GM23248 (cell line): Measurements from ENCODE around the gene TMC8. TPM values are rescaled to one million over a fixed set of nuclear protein-coding genes. Genes with fewer than 3 reads are reported as not detected.

ENCODE experiments used
- DNase-seq: peaks from one replicate; pipeline ENCODE4 v3.0.0-alpha.2; 2015
- H2AFZ ChIP-seq: fragments of 200-600 bp; sonication (generic); 2 replicates; pipeline ENCODE4 v1.6.1; 2016; ENCODE audit warnings: antibody characterized with exemption
- H3F3A ChIP-seq: fragments of 200-600 bp; sonication (generic); 2 replicates; pipeline ENCODE4 v1.6.1; 2016; ENCODE audit warnings: mild to moderate bottlenecking, antibody characterized with exemption, mixed run types; ENCODE audit not compliant: insufficient read depth
- H3K27ac ChIP-seq: fragments of 200-600 bp; sonication (generic); 2 replicates; pipeline ENCODE4 v1.5.1; 2016; ENCODE audit warnings: mild to moderate bottlenecking
- H3K27me3 ChIP-seq: fragments of 200-600 bp; sonication (generic); replicated peaks from 2 replicates; pipeline ENCODE4 v1.6.1; 2016; ENCODE audit warnings: mild to moderate bottlenecking; ENCODE audit not compliant: insufficient read depth
- H3K36me3 ChIP-seq: fragments of 200-600 bp; sonication (generic); 2 replicates; pipeline ENCODE4 v1.6.1; 2016; ENCODE audit warnings: low read depth, mild to moderate bottlenecking
- H3K4me1 ChIP-seq: fragments of 200-600 bp; sonication (generic); 2 replicates; pipeline ENCODE4 v1.6.1; 2016; ENCODE audit warnings: mild to moderate bottlenecking; ENCODE audit not compliant: insufficient read depth
- H3K4me2 ChIP-seq: fragments of 200-600 bp; sonication (generic); one replicate; pipeline ENCODE4 v1.6.1; 2016; ENCODE audit warnings: mild to moderate bottlenecking; ENCODE audit not compliant: unreplicated experiment
- H3K4me3 ChIP-seq: fragments of 200-600 bp; sonication (generic); 2 replicates; pipeline ENCODE4 v1.5.1; 2016; ENCODE audit warnings: mild to moderate bottlenecking
- H3K79me2 ChIP-seq: fragments of 200-600 bp; sonication (generic); 2 replicates; pipeline ENCODE4 v1.6.1; 2016; ENCODE audit warnings: mild to moderate bottlenecking; ENCODE audit not compliant: insufficient read depth
- H3K9ac ChIP-seq: fragments of 200-600 bp; sonication (generic); 2 replicates; pipeline ENCODE4 v1.6.1; 2016; ENCODE audit warnings: mild to moderate bottlenecking
- H3K9me2 ChIP-seq: fragments of 200-600 bp; sonication (generic); 2 replicates; pipeline ENCODE4 v1.6.1; 2016; ENCODE audit warnings: mixed run types, mild to moderate bottlenecking, moderate library complexity; ENCODE audit not compliant: insufficient read depth
- H3K9me3 ChIP-seq: fragments of 200-600 bp; sonication (generic); one replicate; pipeline ENCODE4 v1.6.1; 2017; ENCODE audit warnings: low read depth
- H4K20me1 ChIP-seq: fragments of 200-600 bp; sonication (generic); 2 replicates; pipeline ENCODE4 v1.6.0; 2016; ENCODE audit not compliant: insufficient read depth
- EZH2 ChIP-seq: fragments of 200-600 bp; sonication (generic); IDR thresholded peaks from 2 replicates; pipeline ENCODE4 v1.6.1; 2018; ENCODE audit warnings: antibody characterized with exemption, mild to moderate bottlenecking; ENCODE audit not compliant: insufficient read depth, poor library complexity, severe bottlenecking
- EZH2phosphoT487 ChIP-seq: fragments of 200-600 bp; sonication (generic); IDR thresholded peaks from 2 replicates; pipeline ENCODE4 v1.6.1; 2018; ENCODE audit warnings: antibody characterized with exemption, moderate library complexity, mild to moderate bottlenecking, low read depth; ENCODE audit not compliant: insufficient read depth
- WGBS, 2 experiments: methylation state at CpG; one replicate each; pipeline ENCODE4 v1.1.6; 2015 to 2017; ENCODE audit warnings: low lambda C conversion rate in 2 of 2, low coverage in 1 of 2; ENCODE audit errors: missing lambda C conversion rate in 2 of 2; 5-methylcytosine and 5-hydroxymethylcytosine counted together
- in situ Hi-C: fragments of 300-500 bp; cut with MboI; formaldehyde crosslinking; loops from 2 replicates; pipeline ENCODE4 v1.15.0; 2020
- polyA plus RNA-seq: library from polyadenylated mRNA; unstranded; fragments of >200 nt; fragmentation: Nextera tagmentation; extraction: Ambion mirVana; gene quantifications from 2 replicates; pipeline ENCODE4 v1.2.1, GENCODE V29; 2016
- total RNA-seq: library from RNA; depleted of rRNA; stranded (reverse); fragments of >200 nt; shearing (Covaris generic); gene quantifications from 2 replicates; pipeline ENCODE4 v1.2.3, GENCODE V29; 2014

TMC8 gene
- total and polyA plus RNA-seq, 2 experiments from 2014 or later = not detected

DNA sequence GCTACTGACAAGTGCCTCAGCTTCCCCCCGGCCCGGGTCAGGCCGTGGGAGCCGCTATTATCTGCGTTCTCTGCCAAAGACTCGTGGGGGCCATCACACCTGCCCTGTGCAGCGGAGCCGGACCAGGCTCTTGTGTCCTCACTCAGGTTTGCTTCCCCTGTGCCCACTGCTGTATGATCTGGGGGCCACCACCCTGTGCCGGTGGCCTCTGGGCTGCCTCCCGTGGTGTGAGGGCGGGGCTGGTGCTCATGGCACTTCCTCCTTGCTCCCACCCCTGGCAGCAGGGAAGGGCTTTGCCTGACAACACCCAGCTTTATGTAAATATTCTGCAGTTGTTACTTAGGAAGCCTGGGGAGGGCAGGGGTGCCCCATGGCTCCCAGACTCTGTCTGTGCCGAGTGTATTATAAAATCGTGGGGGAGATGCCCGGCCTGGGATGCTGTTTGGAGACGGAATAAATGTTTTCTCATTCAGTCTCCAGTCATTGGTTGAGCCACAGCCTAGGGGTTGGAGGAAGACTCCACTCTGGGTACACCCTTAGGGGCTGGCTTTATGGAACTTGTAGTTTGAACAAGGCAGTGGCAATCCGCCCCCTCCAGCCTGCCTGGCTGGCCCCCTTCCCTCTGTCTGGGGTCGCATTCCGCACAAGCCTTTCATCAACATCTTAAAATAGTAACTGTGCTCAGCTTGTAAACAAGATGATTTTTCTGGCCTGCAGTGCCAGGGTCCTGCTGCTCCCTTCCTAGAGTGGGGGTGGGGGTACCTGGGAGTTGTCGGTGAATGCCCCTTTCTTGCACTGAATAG lies 41.9 kb downstream of the TMC8 start:
- no peaks in the 10 kb centered on the region for H3K9me2 ChIP-seq
- H3K36me3 ChIP-seq = no peaks in the 10 kb centered on the region
- in situ Hi-C loops = no loop called here
- WGBS, 2 experiments = 63% methylated on average over 19 of the region's 19 CpGs
- H3K79me2 ChIP-seq = no peaks in the 10 kb centered on the region
- no peaks in the 10 kb centered on the region for H4K20me1 ChIP-seq
- DNase-seq = no peak
- H3K4me2 ChIP-seq = no peak overlapping the region
- H3K9me3 ChIP-seq = no peaks in the 10 kb centered on the region
- no peaks in the 10 kb centered on the region for H3F3A ChIP-seq
- H3K9ac ChIP-seq = no peak overlapping the region
- no peaks in the 10 kb centered on the region for H3K27me3 ChIP-seq
- TF ChIP-seq EZH2 (no peak), EZH2phosphoT487 (no peak)
- no peak overlapping the region for H3K27ac ChIP-seq
- no peak overlapping the region for H2AFZ ChIP-seq
- no peaks in the 10 kb centered on the region for H3K4me1 ChIP-seq
- no peak overlapping the region for H3K4me3 ChIP-seq

GRCh38 chr17:78173097-78173715 lies 42.6 kb downstream of the TMC8 start:
- in situ Hi-C loops = no loop called here
- Histone ChIP-seq H3K4me3 (no peak overlapping the region), H3K79me2 (no peaks in the 10 kb centered on the region), H3K27me3 (no peaks in the 10 kb centered on the region), H3K36me3 (no peaks in the 10 kb centered on the region), H3K4me1 (no peaks in the 10 kb centered on the region), H3K9ac (no peak overlapping the region), H3K4me2 (no peak overlapping the region), H4K20me1 (no peaks in the 10 kb centered on the region), H3K9me3 (no peaks in the 10 kb centered on the region), H3K9me2 (no peaks in the 10 kb centered on the region), H3K27ac (no peak overlapping the region), H2AFZ (no peak overlapping the region), H3F3A (no peaks in the 10 kb centered on the region)
- 69% methylated on average over 11 of the region's 11 CpGs for WGBS, 2 experiments
- DNase-seq = no peak
- TF ChIP-seq EZH2phosphoT487 (no peak), EZH2 (no peak)

DNA sequence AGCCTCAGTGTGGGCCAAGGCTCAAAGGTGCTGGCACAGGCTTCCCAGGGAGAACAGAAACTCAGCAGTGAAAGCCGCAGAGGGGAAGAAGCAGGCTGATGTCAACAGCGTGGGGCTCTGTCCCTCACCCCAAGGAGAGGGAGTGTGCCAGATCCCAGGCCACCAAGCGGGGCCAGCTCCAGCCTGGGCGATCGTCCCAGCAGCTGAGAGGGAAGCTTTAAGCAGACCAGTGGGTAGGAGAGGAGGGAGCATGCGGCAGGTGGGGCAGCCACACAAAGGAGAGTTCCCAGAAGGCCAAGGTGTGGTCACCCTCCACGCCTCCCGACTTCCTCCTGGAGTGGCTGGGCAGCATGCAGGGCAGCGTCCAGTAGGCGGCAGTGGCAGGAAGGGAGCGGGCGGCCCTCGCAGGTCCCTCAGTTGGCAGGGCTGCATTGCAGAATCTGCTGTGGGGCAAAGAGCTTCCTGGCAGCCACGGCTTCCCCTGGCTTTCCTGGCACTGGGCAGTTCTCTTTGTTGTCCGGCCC lies 43.8 kb downstream of the TMC8 start:
- Histone ChIP-seq H3K27ac (no peak overlapping the region), H3F3A (no peaks in the 10 kb centered on the region), H3K36me3 (no peaks in the 10 kb centered on the region), H3K4me2 (no peak overlapping the region), H3K9me2 (no peaks in the 10 kb centered on the region), H3K9ac (no peak overlapping the region), H4K20me1 (no peaks in the 10 kb centered on the region), H3K4me1 (no peaks in the 10 kb centered on the region), H3K4me3 (no peak overlapping the region), H3K27me3 (no peaks in the 10 kb centered on the region), H2AFZ (no peak overlapping the region), H3K79me2 (no peaks in the 10 kb centered on the region), H3K9me3 (no peaks in the 10 kb centered on the region)
- DNase-seq = no peak
- 92 to 94% methylated on average over 12 to 15 of the region's 15 CpGs for WGBS, 2 experiments
- in situ Hi-C loops = no loop called here
- TF ChIP-seq EZH2 (no peak), EZH2phosphoT487 (no peak)

DNA sequence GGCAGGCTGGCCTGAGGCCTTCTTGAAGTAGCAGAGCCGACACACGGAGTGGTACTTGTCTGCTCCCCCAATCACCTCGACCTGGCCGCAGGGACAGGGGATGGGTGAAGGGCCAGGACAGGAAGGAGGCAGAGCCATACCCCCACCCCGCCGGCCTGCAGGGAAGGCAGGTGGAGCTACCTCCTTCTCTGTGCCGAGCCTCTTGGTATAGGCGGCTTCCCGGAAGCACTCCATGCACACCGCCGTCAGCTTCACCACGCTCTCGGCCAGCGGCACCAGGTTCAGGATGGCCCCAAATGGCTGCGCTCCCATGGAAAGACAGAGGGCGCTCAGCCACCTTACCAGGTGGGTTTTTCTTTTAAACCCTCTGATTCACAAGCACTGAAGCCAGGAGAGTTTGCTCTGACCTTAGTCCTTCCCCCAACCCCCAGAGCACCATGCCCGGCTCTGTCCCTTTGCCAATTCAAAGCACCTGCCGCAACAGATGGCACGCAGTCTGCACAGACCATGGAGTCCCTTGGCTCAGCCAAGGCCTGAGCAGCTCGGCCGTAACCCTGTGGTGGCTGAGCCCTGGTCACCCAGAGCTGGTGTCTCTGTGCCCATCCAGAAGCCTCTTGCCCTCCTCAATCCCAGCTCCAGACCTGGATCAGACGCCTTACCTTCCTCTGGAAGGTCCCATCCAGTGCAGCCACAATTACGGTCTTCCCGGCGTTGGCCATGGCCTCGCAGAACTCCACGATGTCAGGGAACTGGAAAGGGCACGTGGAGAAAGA lies 44.5 kb downstream of the TMC8 start:
- no peaks in the 10 kb centered on the region for H3K27me3 ChIP-seq
- H3F3A ChIP-seq = no peaks in the 10 kb centered on the region
- H3K9me2 ChIP-seq = no peaks in the 10 kb centered on the region
- TF ChIP-seq EZH2phosphoT487 (no peak), EZH2 (no peak)
- H3K4me2 ChIP-seq = no peak overlapping the region
- H3K9ac ChIP-seq = no peak overlapping the region
- no peaks in the 10 kb centered on the region for H3K4me1 ChIP-seq
- H3K27ac ChIP-seq = no peak overlapping the region
- no peaks in the 10 kb centered on the region for H3K79me2 ChIP-seq
- no peaks in the 10 kb centered on the region for H3K36me3 ChIP-seq
- no peak overlapping the region for H3K4me3 ChIP-seq
- H3K9me3 ChIP-seq = no peaks in the 10 kb centered on the region
- in situ Hi-C loops = no loop called here
- no peaks in the 10 kb centered on the region for H4K20me1 ChIP-seq
- no peak for DNase-seq
- 92 to 93% methylated on average over 28 of the region's 28 CpGs for WGBS, 2 experiments
- H2AFZ ChIP-seq = no peak overlapping the region
